Measurements from ENCODE around the gene TNFRSF13B. TPM values are rescaled to one million over a fixed set of nuclear protein-coding genes. Genes with fewer than 3 reads are reported as not detected.
"Not testable (repeated sequence)": the region's sequence is repeated elsewhere in the genome, so short reads cannot be mapped to it uniquely, and the experiment has no call there.

Gene TNFRSF13B
- total RNA-seq, 1 donor, result not detected

DNA sequence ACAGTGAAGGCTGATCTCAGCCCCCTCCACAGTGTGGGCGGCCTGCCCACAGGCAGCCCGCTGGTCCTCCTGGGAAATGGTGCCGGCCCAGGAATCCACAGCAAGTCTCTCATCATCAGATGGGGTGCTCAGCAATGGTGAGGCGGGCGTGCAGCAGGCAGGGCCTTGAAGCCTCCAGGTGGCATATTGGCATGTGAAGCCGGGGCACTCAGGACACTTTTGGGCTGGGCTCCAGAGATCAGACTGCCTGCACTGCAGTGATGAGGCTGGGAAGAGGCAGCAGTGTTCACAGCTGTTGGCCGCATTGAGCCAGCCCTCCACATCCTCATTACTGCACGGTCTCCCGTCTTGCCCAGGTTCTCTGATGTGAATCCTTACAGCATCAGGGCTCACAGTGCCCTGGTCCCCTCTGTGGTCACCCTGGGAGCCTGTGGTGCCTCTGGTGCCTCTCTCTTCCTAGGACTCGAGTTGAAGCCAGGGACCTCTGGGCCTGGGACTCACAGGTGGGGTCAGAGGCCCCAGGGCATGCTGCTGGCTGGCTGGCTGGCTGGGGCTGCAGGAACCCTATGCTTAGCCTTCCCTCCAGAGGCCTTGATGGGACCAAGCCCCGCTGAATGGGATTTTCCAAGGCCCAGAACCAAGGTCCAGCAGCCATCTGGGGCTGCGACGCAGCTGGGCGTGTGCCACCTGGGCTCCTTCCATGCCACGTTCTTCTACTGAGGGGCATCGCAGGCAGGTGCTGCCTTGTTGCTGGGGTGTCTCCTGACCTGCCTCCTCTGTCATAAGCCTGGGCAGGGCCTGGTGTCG lies 48.6 kb downstream of the TNFRSF13B start:
- DNase-seq (ENCODE audit: insufficient read length, low spot score, missing footprints), result peak; percentile 61
- Histone ChIP-seq H3K4me3 (ENCODE audit: insufficient read depth, low read length) (no peak overlapping the region), H2AFZ (ENCODE audit: low read length) (no peak overlapping the region), H3K27me3 (ENCODE audit: insufficient read depth, low read length) (no peaks in the 10 kb centered on the region), H3K79me2 (ENCODE audit: insufficient read depth, low read length) (no peaks in the 10 kb centered on the region), H3K4me2 (ENCODE audit: insufficient read depth, low read length) (no peak overlapping the region), H3K9me3 (ENCODE audit: low read depth, low read length) (no peaks in the 10 kb centered on the region), H4K20me1 (ENCODE audit: insufficient read depth, low read length) (no peaks in the 10 kb centered on the region), H3K27ac (ENCODE audit: low read depth, low read length) (no peak overlapping the region), H3K4me1 (ENCODE audit: insufficient read depth, low read length) (no peaks in the 10 kb centered on the region), H3K36me3 (ENCODE audit: insufficient read depth, low read length) (no peaks in the 10 kb centered on the region)
- TF ChIP-seq, protein P1, sequence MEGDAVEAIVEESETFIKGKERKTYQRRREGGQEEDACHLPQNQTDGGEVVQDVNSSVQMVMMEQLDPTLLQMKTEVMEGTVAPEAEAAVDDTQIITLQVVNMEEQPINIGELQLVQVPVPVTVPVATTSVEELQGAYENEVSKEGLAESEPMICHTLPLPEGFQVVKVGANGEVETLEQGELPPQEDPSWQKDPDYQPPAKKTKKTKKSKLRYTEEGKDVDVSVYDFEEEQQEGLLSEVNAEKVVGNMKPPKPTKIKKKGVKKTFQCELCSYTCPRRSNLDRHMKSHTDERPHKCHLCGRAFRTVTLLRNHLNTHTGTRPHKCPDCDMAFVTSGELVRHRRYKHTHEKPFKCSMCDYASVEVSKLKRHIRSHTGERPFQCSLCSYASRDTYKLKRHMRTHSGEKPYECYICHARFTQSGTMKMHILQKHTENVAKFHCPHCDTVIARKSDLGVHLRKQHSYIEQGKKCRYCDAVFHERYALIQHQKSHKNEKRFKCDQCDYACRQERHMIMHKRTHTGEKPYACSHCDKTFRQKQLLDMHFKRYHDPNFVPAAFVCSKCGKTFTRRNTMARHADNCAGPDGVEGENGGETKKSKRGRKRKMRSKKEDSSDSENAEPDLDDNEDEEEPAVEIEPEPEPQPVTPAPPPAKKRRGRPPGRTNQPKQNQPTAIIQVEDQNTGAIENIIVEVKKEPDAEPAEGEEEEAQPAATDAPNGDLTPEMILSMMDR (IDR thresholded peaks at IDR 0.05; ENCODE audit: extremely low read depth, low read depth, low read length), result no peak

DNA sequence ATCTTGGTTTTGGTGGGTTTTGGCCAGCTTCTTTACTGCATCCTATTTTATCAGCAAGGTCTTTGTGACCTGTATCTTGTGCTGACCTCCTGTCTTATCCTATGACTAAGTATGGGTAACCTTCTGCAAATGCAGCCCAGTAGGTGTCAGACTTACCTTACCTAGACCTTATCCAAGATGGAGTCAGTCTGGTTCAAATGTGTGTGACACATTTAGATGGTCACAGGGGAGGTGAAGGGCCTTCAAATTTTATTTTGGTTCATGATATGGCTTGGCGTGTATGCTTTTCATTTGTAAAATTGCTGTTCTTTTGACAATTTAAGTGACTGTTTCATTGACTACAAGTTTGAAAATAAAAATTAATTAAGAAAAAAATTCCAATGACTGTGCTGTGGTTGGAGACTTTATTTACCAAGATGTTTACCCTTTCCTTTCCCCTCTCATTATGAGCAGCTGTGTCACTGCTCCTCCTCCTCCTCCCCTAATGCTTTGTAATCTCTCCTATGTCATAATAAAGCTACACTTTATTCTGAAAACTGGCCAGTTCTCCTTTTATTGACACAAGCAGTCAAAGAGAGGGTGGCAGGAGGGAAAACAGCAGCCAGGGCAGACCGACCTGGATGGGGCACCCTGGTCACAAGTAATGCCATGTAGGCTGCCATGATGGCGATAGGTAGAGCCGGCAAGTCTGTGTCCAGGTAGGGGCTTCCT lies 49.4 kb downstream of the TNFRSF13B start:
- no peaks in the 10 kb centered on the region for H3K27me3 ChIP-seq (ENCODE audit: insufficient read depth, low read length)
- H3K4me2 ChIP-seq (ENCODE audit: insufficient read depth, low read length), result no peak overlapping the region
- no peak overlapping the region for H3K4me3 ChIP-seq (ENCODE audit: insufficient read depth, low read length)
- no peak overlapping the region for H2AFZ ChIP-seq (ENCODE audit: low read length)
- no peaks in the 10 kb centered on the region for H3K79me2 ChIP-seq (ENCODE audit: insufficient read depth, low read length)
- H3K36me3 ChIP-seq (ENCODE audit: insufficient read depth, low read length), result no peaks in the 10 kb centered on the region
- no peaks in the 10 kb centered on the region for H3K4me1 ChIP-seq (ENCODE audit: insufficient read depth, low read length)
- H4K20me1 ChIP-seq (ENCODE audit: insufficient read depth, low read length), result no peaks in the 10 kb centered on the region
- H3K9me3 ChIP-seq (ENCODE audit: low read depth, low read length), result no peaks in the 10 kb centered on the region
- no peak overlapping the region for H3K27ac ChIP-seq (ENCODE audit: low read depth, low read length)
- TF ChIP-seq, protein P1 (IDR thresholded peaks at IDR 0.05; ENCODE audit: extremely low read depth, low read depth, low read length), result peak; percentile 11
- DNase-seq (ENCODE audit: insufficient read length, low spot score, missing footprints), result peak; percentile 86

DNA sequence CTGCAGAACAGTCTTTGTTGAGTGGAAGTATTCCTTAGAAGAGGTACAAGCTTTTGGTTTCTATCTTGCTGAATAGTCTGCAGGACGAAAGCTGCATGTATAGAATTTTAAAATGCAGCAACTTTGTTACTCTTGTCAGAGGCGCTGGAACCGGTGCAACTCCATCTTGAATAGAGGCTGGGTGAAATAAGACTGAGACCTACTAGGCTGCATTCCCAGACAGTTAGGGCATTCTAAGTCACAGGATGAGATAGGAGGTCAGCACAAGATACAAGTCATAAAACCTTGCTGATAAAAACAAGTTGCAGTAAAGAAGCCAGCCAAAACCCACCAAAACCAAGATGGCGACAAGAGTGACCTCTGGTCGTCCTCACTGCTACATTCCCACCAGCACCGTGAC lies 50.5 kb downstream of the TNFRSF13B start:
- not testable (repeated sequence) for H3K4me2 ChIP-seq (ENCODE audit: insufficient read depth, low read length); H3K79me2 ChIP-seq (ENCODE audit: insufficient read depth, low read length); H3K27ac ChIP-seq (ENCODE audit: low read depth, low read length); H3K4me3 ChIP-seq (ENCODE audit: insufficient read depth, low read length); DNase-seq (ENCODE audit: insufficient read length, low spot score, missing footprints); H3K27me3 ChIP-seq (ENCODE audit: insufficient read depth, low read length); H2AFZ ChIP-seq (ENCODE audit: low read length); H3K9me3 ChIP-seq (ENCODE audit: low read depth, low read length); H4K20me1 ChIP-seq (ENCODE audit: insufficient read depth, low read length); H3K36me3 ChIP-seq (ENCODE audit: insufficient read depth, low read length); H3K4me1 ChIP-seq (ENCODE audit: insufficient read depth, low read length)

DNA sequence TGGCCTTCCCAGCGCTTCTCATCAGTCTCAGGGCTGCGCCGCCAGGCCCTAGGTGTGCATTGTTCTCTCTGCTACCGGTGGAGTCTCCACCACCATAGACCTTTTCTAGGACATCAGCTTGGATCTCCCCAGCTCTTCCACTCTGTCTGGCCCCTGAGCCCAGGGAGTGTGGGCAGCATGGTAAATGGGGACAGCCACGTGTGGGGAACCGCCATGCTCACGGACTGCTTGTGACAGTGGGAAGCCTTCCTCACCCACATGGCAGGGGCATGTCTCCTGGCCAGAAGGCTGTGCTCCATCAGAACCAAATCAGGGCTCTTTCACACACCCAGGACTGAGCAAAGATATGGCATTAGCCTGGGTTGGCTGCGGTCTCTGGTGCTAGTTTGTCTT lies 51.3 kb downstream of the TNFRSF13B start:
- Histone ChIP-seq H4K20me1 (ENCODE audit: insufficient read depth, low read length) (no peaks in the 10 kb centered on the region), H2AFZ (ENCODE audit: low read length) (no peak overlapping the region), H3K36me3 (ENCODE audit: insufficient read depth, low read length) (no peaks in the 10 kb centered on the region), H3K4me1 (ENCODE audit: insufficient read depth, low read length) (no peaks in the 10 kb centered on the region), H3K79me2 (ENCODE audit: insufficient read depth, low read length) (no peaks in the 10 kb centered on the region), H3K9me3 (ENCODE audit: low read depth, low read length) (no peaks in the 10 kb centered on the region), H3K27ac (ENCODE audit: low read depth, low read length) (no peak overlapping the region), H3K27me3 (ENCODE audit: insufficient read depth, low read length) (no peaks in the 10 kb centered on the region), H3K4me2 (ENCODE audit: insufficient read depth, low read length) (no peak overlapping the region), H3K4me3 (ENCODE audit: insufficient read depth, low read length) (no peak overlapping the region)
- DNase-seq (ENCODE audit: insufficient read length, low spot score, missing footprints), result peak; percentile 78
- TF ChIP-seq, protein P1 (IDR thresholded peaks at IDR 0.05; ENCODE audit: extremely low read depth, low read depth, low read length), result no peak

Data from osteoblast (primary cell).